SKM-1 (cell line): Measurements from ENCODE around the gene FAM83G.

Source experiments
- DNase-seq: peaks from one replicate; lab custom pipeline; 2025; ENCODE audit not compliant: unreplicated experiment; lab: John Stamatoyannopoulos, UW

FAM83G gene

GRCh38 chr17:19012171-19013080, 7.9 kb upstream of the FAM83G start:
- DNase-seq: no peak

- DNase-seq: no peak
Measured at GRCh38 chr17:19011581-19011980, 7.0 kb upstream of the FAM83G start.

DNA sequence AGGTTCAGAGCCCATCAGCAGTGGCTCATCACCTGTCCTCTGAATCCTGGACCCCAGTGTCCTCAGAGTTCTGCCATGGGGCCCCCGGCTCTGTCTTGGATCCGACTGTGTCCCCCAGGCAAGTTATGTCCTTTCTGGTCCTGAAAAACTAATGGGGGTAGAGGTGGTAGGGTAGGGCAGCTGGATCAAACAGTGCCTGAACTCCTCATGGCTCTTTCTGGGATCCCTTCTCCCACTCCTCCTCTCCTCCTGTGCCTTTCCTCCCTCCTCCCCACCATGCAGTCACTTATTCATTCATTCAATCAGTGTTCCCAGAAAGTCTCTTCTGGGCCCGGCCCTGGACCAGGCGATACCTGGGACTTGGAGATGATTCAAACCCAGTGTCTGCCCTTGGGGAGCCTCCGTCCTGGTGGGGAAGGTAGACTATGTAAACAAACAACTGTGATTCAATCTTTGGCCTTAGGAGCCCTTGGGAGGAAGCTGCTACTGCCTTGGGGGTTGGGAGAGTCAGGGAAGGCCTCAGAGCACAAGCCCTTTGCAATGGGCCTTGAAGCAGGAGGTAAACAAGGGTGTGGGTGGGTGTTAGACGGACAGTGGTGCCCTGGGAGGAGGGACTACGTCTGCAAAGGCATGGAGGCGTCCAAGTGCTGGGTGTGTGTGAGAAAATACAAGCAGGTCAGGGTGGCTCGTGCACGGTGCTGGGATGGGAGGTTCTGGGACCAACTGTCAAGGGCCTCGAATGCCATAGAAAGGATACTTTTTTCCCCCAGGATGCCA, 6.4 kb upstream of the FAM83G start:
- DNase-seq: no peak

DNA sequence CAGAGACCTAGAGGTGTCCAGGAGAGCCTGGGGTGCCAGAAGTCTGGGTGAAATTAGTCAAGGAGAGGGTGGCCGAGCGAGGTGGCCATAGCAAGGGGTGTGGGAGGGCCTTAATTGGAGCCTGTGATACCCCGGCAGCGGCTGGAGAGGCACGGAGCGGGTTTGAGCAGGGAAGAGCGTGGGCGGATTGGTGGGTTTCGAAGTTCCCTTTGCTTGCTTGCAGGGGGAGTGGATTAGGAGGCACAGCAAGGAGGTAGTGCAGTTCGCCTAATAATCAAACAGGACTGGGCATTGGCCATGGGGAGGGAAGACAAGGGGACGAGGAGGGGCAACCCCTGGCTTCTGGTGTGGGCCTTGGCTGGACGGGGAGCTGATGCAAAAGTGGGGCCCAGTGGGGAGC, 5.4 kb upstream of the FAM83G start:
- no peak for DNase-seq

- no peak for DNase-seq
Measured at GRCh38 chr17:19006698-19007097, 2.1 kb upstream of the FAM83G start.

- no peak for DNase-seq
Measured at GRCh38 chr17:19005789-19006430, 1.3 kb upstream of the FAM83G start.

DNA sequence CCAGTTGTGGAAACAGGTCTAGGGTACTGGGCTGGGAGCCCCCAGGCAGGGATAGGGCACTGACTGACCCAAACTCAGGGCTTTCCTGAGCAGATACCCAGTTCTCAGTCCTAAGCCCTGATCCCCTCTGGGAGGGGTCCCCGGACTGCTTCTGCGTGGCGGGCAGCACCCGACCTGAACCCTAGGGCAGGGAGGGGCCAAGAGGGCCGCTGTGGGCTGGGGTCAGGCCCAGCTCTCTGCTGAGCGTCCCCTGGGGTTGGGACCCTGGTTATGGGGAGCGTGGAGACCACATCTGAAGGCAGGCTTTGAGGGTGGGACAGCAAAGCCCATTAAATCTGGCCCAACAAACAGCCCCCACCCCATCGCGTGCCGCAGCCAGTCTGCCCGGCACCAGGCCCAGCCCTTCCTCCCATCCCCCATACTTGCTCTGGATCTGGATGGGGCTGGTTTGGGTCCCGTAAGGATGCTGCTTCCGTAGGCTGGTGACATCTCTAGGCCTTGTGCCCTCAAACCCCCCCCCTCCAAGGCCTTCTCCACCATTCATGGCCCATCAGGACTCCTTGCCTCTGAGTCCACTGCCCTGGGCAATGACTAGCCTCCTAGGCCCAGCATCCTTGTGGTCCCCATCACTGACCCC, 691 bp upstream of the FAM83G start:
- DNase-seq: no peak

- no peak for DNase-seq
Measured at GRCh38 chr17:19003543-19004420, 782 bp downstream of the FAM83G start.

- DNase-seq: no peak
Measured at GRCh38 chr17:19002805-19003542, 1.6 kb downstream of the FAM83G start.

- no peak for DNase-seq
Measured at GRCh38 chr17:19001907-19002590, 2.5 kb downstream of the FAM83G start.

GRCh38 chr17:19000531-19001325, 3.8 kb downstream of the FAM83G start:
- DNase-seq: no peak

DNA sequence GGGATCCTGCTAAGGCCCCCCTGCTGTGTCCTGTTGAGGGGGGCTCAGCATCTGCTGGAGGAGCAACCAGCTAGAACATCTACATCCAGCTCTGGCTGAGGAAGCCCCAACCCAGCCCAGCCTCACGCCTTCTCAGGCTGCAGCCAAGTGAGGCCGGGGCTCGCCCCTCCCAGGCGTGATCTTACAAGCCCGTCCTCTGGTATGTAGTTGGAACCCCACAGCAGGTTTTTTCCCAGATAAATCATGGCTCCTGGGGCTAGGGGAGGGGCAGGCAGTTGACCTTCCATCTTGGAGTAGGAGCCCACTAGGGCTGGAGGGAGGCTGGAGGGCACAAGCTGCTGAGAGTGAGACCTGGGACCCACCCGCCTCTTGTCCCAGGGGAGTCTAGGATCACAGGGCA, 4.7 kb downstream of the FAM83G start:
- no peak for DNase-seq

DNA sequence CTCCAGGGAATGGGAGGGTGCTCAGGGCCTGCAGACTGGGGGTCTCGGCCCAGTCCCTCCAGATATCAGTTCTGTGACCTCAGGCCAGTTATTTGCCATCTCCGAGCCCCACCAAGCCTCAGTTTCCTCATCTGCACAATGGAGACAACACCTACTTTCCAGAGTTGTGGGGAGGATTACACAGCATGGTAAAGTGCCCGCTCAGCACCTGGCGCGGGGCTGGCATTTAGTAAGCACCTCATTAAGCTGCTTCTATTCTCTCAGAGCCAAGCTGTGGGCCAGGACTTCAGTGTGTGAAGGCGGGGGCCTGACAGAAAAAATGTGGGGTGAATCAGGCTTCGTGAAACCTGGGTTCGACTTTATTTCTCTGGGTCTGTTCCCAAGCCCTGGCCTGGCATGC, 5.2 kb downstream of the FAM83G start:
- DNase-seq: no peak

GRCh38 chr17:18997650-18998196, 6.8 kb downstream of the FAM83G start:
- DNase-seq: no peak

DNA sequence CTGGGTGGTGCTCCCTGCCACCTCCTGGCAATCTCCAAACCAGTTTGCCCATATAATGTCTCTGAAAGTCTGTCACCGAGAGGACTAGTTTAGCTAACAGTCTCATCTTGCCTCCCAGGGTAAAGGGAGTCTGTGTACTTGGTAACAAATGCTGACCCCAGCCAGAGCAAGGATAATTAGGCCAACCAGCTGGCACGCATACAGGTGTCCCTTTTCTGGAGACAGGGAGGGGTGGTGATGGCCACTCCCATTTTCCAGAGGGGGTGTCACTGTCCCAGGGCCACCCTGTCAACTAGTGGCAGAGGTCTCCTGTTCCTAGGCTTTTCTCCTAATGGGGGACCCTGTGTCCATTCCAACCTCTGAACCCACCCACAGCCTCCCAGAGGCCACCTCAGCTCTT, 8.1 kb downstream of the FAM83G start:
- DNase-seq: no peak

- DNase-seq: no peak
Measured at GRCh38 chr17:18995220-18995619, 9.3 kb downstream of the FAM83G start.

DNA sequence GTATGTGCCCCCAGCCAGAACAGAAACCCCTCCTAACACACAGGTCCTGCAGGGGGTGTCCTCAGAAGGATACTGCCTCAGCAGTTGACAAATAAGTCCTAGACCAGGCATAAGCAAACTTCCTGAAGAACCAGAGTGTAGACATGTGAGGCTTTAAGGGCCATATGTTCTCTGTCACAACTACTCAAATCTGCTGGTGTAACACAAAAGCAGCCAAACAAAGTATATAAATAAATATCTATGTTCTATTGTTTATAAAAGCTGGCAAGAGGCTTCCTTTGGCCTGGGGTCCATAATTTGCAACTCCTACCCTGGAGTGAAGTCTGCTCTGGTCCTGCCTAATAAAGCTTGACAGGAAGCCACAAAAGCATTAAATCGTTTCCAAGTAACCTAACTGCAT, 9.9 kb downstream of the FAM83G start:
- DNase-seq: no peak
